GM18526 (cell line): ENCODE measurements around the gene GPC6.

Source experiments
- POLR2A ChIP-seq: IDR thresholded peaks from 3 replicates; pipeline ENCODE4 v1.6.1; 2011; ENCODE audit not compliant: insufficient read length; ENCODE audit errors: extremely low read depth

GPC6 gene

GRCh38 chr13:94292323-94292640, 1065.7 kb downstream of the GPC6 start:
- TF ChIP-seq POLR2A = no peak

- TF ChIP-seq POLR2A = no peak
Measured at GRCh38 chr13:94296471-94296870, 1069.9 kb downstream of the GPC6 start.

DNA sequence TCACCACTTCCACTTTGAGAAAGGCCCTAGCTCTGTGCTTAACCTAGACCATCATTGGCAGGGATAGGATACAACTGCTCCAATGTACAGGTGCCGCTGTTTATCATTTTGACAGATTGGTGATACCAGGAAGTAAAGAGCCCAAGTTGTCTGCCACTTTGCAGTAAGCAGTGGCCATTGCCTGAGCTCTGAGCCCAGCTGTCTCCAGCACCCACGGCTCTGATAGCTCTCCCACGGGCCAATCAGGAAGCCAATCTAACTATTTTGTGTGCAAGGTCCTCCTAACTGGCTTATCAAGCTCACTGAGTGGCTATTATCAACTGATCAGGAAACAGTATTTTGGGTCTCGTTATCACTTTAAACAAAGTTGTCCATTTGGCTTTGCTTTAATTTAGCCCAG, 1071.7 kb downstream of the GPC6 start:
- no peak for TF ChIP-seq POLR2A

DNA sequence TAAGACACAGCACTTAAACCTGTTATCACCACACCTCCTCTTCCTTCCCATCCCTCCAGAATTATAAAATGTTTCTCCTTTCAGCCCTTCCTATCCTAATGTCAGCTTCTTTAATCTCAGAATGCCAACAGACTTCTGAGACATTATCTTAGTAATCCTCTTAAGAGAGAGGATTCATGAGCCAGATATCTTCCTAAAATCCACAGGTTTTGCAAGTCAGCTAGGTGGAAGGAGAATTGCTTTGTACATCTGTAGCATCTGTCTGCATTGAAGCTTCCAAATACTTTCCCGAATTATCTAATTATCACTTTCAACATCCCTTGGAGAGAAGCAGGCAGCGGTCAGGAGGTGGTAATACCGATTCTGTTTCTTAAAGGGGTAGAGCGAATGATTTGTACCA, 1073.8 kb downstream of the GPC6 start:
- no peak for TF ChIP-seq POLR2A

DNA sequence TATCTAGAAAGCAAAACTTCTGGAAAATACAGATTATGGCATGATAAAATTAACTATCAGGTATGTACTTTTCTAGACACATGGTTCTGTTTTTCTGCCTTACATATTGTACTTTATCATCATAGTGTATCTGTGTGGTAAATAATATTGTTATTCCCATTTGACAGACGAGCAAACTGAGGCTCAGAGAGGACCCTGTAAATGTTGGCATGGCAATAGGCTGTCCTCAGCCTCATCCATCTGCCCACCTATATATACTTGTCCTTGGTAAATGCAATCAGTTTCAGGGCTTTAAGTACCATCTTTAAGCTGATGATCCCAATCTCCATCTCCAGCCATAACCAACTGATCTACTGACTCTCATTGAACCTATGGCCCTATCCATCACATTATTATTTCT, 1074.9 kb downstream of the GPC6 start:
- no peak for TF ChIP-seq POLR2A

DNA sequence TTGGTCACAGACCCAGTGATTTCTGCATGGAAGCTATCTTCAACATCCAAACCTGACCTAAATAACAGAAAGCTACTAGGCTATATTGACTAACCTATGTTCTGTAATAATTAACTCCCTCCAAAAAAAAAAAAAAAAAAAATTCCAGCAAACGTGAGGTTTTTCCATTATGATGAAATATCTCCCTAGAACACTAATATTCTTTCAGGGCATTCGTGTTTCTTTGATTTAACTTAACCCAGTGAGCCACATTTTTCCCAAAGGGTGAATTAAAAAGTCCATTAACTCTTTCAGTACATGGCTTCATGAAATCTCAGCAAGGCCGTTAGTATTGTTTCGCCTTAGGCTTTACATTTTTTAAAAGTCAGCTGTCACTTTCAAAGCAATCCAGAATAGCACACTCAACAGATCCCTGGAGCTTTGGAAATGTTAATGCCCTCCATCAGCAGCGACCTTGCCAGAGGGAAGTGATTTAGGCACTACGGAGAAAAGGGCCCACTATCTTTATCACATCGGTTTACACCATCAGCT, 1077.1 kb downstream of the GPC6 start:
- no peak for TF ChIP-seq POLR2A

DNA sequence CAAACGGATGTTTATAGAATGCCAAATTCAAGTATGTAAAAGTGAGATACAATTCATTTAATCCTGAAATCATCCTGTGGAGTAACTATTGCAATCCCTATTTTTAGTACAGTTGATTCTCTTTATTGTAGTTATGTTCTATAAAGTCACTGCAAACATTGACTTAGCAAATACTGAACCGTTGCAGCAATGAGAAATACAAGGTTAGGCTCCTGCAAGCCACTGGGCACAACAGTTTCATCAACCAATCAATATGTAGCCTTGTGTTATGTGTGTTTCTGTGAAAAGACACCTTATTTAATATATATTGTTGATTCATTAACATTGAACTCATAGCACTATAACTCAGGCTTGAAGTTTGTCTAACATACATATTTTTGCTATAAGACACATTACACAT, 1078.4 kb downstream of the GPC6 start:
- TF ChIP-seq POLR2A = no peak

DNA sequence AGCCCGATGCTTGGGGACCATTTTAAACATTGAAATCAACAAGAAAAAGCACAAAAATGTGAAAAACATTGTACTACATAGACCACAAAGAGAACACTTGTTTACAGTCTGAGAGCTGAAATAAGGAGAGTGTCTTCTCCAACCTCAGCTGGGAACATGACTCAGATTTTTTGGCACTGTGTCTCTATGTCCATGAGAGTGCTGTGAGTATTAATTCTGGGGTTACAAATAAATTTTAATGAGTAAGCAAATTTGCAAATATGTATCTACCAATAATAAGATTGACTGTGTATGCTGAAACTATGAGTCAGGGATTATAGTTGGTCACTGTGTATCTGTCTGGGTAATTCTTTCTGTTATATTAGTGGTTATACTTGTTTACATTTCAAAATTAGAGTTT, 1078.9 kb downstream of the GPC6 start:
- TF ChIP-seq POLR2A = no peak

GRCh38 chr13:94305934-94306333, 1079.3 kb downstream of the GPC6 start:
- no peak for TF ChIP-seq POLR2A

DNA sequence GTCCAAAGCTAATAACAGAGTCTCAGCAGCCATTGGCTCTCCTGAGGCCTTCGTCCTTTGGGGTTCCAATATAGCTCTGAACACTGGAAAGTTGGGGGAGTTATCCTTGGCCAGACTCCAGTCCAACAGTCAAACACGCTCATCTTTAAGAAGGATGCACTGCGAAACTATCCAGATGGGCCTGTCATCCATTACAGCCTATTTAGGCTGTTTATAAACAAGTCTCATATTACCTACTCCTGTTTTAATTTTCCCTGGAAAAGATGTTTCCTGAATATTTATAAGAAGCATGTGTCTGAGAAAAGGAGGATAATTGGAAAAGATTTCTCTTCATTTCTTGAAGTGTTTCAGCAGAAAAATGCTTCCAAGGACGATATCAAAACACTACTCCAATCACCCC, 1082.2 kb downstream of the GPC6 start:
- TF ChIP-seq POLR2A = no peak

- TF ChIP-seq POLR2A = no peak
Measured at GRCh38 chr13:94309576-94309975, 1083.0 kb downstream of the GPC6 start.

GRCh38 chr13:94309997-94310855, 1083.6 kb downstream of the GPC6 start:
- TF ChIP-seq POLR2A = no peak

- no peak for TF ChIP-seq POLR2A
Measured at GRCh38 chr13:94311893-94312292, 1085.3 kb downstream of the GPC6 start.

GRCh38 chr13:94312511-94313216, 1086.1 kb downstream of the GPC6 start:
- no peak for TF ChIP-seq POLR2A

GRCh38 chr13:94313321-94313910, 1086.8 kb downstream of the GPC6 start:
- TF ChIP-seq POLR2A = no peak

- no peak for TF ChIP-seq POLR2A
Measured at GRCh38 chr13:94313926-94314325, 1087.3 kb downstream of the GPC6 start.
